ENCODE data around the gene MBD6.
"Not testable (repeated sequence)": the region's sequence is repeated elsewhere in the genome, so short reads cannot be mapped to it uniquely, and the experiment has no call there.

MBD6 gene

GRCh38 chr12:57558864-57559263 lies 36.2 kb downstream of the MBD6 start:
- peak in 1 of 2 donors; percentile 5 for DNase-seq
- Histone ChIP-seq H3K4me1 (no peaks in the 10 kb centered on the region), H3K27ac (no peak overlapping the region), H3K27me3 (peaks cover 0 to under 1% of the 10 kb centered on the region in 2 donors), H3K9me3 (no peaks in the 10 kb centered on the region), H3K36me3 (no peaks in the 10 kb centered on the region), H3K4me3 (no peak overlapping the region)
- TF ChIP-seq CTCF (IDR thresholded peaks at IDR 0.05), result no peak
- intact Hi-C loops (cut with DNase I; ENCODE audit: low total_unique reads), result no loop called here

- intact Hi-C loops (cut with DNase I; ENCODE audit: low total_unique reads), result no loop called here
- Histone ChIP-seq H3K9me3 (no peaks in the 10 kb centered on the region), H3K27me3 (peaks cover 0 to 4% of the 10 kb centered on the region in 2 donors), H3K27ac (no peak overlapping the region), H3K36me3 (no peaks in the 10 kb centered on the region), H3K4me3 (no peak overlapping the region), H3K4me1 (no peaks in the 10 kb centered on the region)
- TF ChIP-seq CTCF (IDR thresholded peaks at IDR 0.05), result no peak
- DNase-seq, result peak in 1 of 2 donors; percentile 6
These were observed 37.9 kb downstream of the MBD6 start for GRCh38 chr12:57560516-57560915.

- H3K4me3 ChIP-seq; H3K27ac ChIP-seq; H3K27me3 ChIP-seq; H3K9me3 ChIP-seq; intact Hi-C loops (cut with DNase I; ENCODE audit: low total_unique reads); H3K36me3 ChIP-seq; H3K4me1 ChIP-seq: not testable (repeated sequence)
- DNase-seq, result peak in 1 of 2 donors; percentile 2
These were observed 38.5 kb downstream of the MBD6 start for GRCh38 chr12:57561117-57561516.

DNA sequence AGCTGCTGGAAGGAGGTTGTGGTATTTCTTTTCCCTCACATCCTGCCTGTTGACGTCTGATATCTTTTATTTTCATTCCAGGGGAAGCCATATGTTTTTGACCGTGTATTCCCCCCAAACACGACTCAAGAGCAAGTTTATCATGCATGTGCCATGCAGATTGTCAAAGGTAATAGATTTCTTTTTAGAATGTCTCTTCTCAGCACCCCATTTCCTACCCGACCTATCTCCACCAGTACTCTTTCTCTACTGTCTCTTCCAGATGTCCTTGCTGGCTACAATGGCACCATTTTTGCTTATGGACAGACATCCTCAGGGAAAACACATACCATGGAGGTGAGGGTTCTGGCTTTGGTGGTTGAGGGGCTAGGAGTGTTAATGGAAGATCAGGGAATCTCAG lies 40.7 kb downstream of the MBD6 start:
- intact Hi-C loops (cut with DNase I; ENCODE audit: low total_unique reads), result no loop called here

DNA sequence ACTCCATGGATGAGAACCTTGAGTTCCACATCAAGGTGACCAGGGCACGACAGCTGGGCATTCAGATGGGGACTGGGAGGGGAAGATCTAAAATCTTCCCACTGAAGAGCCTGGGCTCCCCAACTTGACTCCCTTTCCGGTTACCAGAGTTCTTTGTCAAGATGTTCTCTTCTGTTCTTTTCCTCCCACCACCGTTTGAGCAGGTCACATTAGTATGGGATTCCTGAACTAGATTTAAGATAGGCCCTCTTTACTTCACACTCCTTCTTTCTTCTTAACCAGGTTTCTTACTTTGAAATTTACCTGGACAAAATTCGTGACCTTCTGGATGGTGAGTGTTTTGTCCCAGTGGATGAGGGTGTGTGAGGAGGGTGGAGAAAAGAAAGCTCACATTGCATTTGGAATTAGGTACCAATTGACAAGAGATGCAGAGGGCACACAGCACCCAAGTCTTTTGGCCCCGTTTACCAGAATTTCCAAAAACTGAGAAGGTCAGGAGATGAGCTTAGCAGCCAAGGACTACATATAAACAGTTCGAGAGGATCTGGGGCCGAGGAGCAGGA lies 41.6 kb downstream of the MBD6 start:
- H3K36me3 ChIP-seq, result no peaks in the 10 kb centered on the region
- no peaks in the 10 kb centered on the region for H3K4me1 ChIP-seq
- DNase-seq, result no peak
- intact Hi-C loops (cut with DNase I; ENCODE audit: low total_unique reads), result no loop called here
- peaks cover 0 to 16% of the 10 kb centered on the region in 2 donors for H3K27me3 ChIP-seq
- no peak overlapping the region for H3K27ac ChIP-seq
- no peak overlapping the region for H3K4me3 ChIP-seq
- no peaks in the 10 kb centered on the region for H3K9me3 ChIP-seq
- no peak for TF ChIP-seq CTCF (IDR thresholded peaks at IDR 0.05)

More for the DNA sequence above, 40.7 kb downstream of the MBD6 start:
- no peak overlapping the region for H3K4me3 ChIP-seq
- no peaks in the 10 kb centered on the region for H3K4me1 ChIP-seq
- DNase-seq, result no peak
- H3K36me3 ChIP-seq, result no peaks in the 10 kb centered on the region
- no peak overlapping the region for H3K27ac ChIP-seq
- peaks cover 0 to 16% of the 10 kb centered on the region in 2 donors for H3K27me3 ChIP-seq
- H3K9me3 ChIP-seq, result no peaks in the 10 kb centered on the region
- no peak for TF ChIP-seq CTCF (IDR thresholded peaks at IDR 0.05)

GRCh38 chr12:57568838-57569237 lies 46.2 kb downstream of the MBD6 start:
- DNase-seq, result peak in 1 of 2 donors; percentile 37
- no peaks in the 10 kb centered on the region for H3K36me3 ChIP-seq
- H3K4me1 ChIP-seq, result no peaks in the 10 kb centered on the region
- intact Hi-C loops (cut with DNase I; ENCODE audit: low total_unique reads), result no loop called here
- H3K27ac ChIP-seq, result no peak overlapping the region
- no peaks in the 10 kb centered on the region for H3K9me3 ChIP-seq
- H3K27me3 ChIP-seq, result peaks cover 0 to 16% of the 10 kb centered on the region in 2 donors
- no peak for TF ChIP-seq CTCF (IDR thresholded peaks at IDR 0.05)
- H3K4me3 ChIP-seq, result no peak overlapping the region
